DND-41 (cell line): ENCODE data around the gene EPB41L4A.

ENCODE experiments used
- ATAC-seq: fragments of 200-7000 bp; cut with Tn5 transposase; 3 replicates; pipeline ENCODE4 v1.9.1; 2021; ENCODE audit warnings: low read depth; ENCODE audit not compliant: insufficient read depth
- DNase-seq: peaks from one replicate; pipeline ENCODE4 v3.0.0-alpha.2; 2020
- H2AFZ ChIP-seq: 2 replicates; pipeline ENCODE4 v1.6.0; 2012; ENCODE audit warnings: low read depth, low read length
- H3K27ac ChIP-seq: 2 replicates; pipeline ENCODE4 v1.5.1; 2012; ENCODE audit warnings: low read length, inconsistent platforms
- H3K27me3 ChIP-seq: fragments of 200-600 bp; sonication (generic); 2 replicates; pipeline ENCODE4 v1.6.0; 2012; ENCODE audit warnings: low read length, mild to moderate bottlenecking, inconsistent platforms; ENCODE audit not compliant: insufficient read depth, poor library complexity
- H3K36me3 ChIP-seq: 2 replicates; pipeline ENCODE4 v1.5.1; 2012; ENCODE audit warnings: low read length, inconsistent platforms; ENCODE audit not compliant: insufficient read depth
- H3K4me1 ChIP-seq: 2 replicates; pipeline ENCODE4 v1.5.1; 2012; ENCODE audit warnings: mild to moderate bottlenecking, low read length; ENCODE audit not compliant: insufficient read depth
- H3K4me2 ChIP-seq: 2 replicates; pipeline ENCODE4 v1.6.0; 2012; ENCODE audit warnings: mild to moderate bottlenecking, moderate library complexity, low read length, inconsistent platforms; ENCODE audit not compliant: insufficient read depth
- H3K4me3 ChIP-seq, 2 experiments: fragments of 200-600 bp in 1 of 2; shearing (Covaris generic) in 1 of 2; 2 replicates each; pipeline ENCODE4 v1.5.1; 2012 to 2016; ENCODE audit warnings: inconsistent platforms in 2 of 2, low read length in 2 of 2, mild to moderate bottlenecking in 2 of 2, low read depth in 1 of 2, moderate library complexity in 1 of 2
- H3K79me2 ChIP-seq: 2 replicates; pipeline ENCODE4 v1.6.0; 2012; ENCODE audit warnings: low read length, inconsistent platforms; ENCODE audit not compliant: insufficient read depth
- H3K9ac ChIP-seq: 2 replicates; pipeline ENCODE4 v1.6.0; 2012; ENCODE audit warnings: low read depth, mild to moderate bottlenecking, inconsistent platforms, low read length, moderate library complexity
- H3K9me3 ChIP-seq: 2 replicates; pipeline ENCODE4 v1.5.1; 2012; ENCODE audit warnings: low read length, moderate library complexity, mild to moderate bottlenecking, inconsistent platforms; ENCODE audit not compliant: insufficient read depth, severe bottlenecking
- H4K20me1 ChIP-seq: 2 replicates; pipeline ENCODE4 v1.6.0; 2012; ENCODE audit warnings: low read length; ENCODE audit not compliant: insufficient read depth
- EZH2 ChIP-seq: IDR thresholded peaks from 3 replicates; pipeline ENCODE4 v1.6.1; 2012; ENCODE audit warnings: borderline replicate concordance, low read depth, mild to moderate bottlenecking, moderate library complexity, low read length, inconsistent platforms; ENCODE audit not compliant: severe bottlenecking
- TF ChIP-seq, protein P1 (sequence below): IDR thresholded peaks from 2 replicates; pipeline ENCODE4 v1.5.1; 2012; ENCODE audit warnings: borderline replicate concordance, low read length, moderate library complexity, mild to moderate bottlenecking; ENCODE audit not compliant: poor library complexity, severe bottlenecking; ENCODE audit errors: extremely low read depth

Gene EPB41L4A

DNA sequence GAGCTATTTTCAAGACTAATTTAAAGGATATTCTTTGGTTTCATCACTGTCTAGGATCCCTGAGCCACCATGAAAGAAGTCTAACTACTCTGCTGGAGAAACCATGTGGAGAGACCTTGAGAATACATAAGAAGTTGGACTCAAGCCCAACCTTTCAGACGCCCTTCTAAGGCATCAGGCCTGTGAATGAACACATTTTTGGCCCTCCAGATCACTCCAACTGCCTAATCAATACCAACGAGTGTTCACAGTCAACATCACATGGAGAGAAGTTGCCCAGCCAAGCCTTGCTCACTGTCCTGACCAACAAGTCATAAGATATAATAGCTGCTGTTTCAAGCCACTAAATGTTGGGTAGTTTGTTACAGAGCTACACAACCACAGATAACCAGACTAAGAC is 100.7 kb downstream of the EPB41L4A start:
- no peak overlapping the region for H3K9ac ChIP-seq
- no peak overlapping the region for H3K4me3 ChIP-seq
- H3K79me2 ChIP-seq = no peaks in the 10 kb centered on the region
- ATAC-seq (no peak), DNase-seq (no peak)
- no peak overlapping the region for H3K4me2 ChIP-seq
- peaks cover 8% of the 10 kb centered on the region for H3K27me3 ChIP-seq
- no peak overlapping the region for H3K27ac ChIP-seq
- no peak overlapping the region for H2AFZ ChIP-seq
- H3K9me3 ChIP-seq = no peaks in the 10 kb centered on the region
- no peaks in the 10 kb centered on the region for H4K20me1 ChIP-seq
- no peak for TF ChIP-seq EZH2
- TF ChIP-seq, protein P1, sequence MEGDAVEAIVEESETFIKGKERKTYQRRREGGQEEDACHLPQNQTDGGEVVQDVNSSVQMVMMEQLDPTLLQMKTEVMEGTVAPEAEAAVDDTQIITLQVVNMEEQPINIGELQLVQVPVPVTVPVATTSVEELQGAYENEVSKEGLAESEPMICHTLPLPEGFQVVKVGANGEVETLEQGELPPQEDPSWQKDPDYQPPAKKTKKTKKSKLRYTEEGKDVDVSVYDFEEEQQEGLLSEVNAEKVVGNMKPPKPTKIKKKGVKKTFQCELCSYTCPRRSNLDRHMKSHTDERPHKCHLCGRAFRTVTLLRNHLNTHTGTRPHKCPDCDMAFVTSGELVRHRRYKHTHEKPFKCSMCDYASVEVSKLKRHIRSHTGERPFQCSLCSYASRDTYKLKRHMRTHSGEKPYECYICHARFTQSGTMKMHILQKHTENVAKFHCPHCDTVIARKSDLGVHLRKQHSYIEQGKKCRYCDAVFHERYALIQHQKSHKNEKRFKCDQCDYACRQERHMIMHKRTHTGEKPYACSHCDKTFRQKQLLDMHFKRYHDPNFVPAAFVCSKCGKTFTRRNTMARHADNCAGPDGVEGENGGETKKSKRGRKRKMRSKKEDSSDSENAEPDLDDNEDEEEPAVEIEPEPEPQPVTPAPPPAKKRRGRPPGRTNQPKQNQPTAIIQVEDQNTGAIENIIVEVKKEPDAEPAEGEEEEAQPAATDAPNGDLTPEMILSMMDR = no peak
- no peaks in the 10 kb centered on the region for H3K36me3 ChIP-seq
- H3K4me1 ChIP-seq = no peaks in the 10 kb centered on the region

DNA sequence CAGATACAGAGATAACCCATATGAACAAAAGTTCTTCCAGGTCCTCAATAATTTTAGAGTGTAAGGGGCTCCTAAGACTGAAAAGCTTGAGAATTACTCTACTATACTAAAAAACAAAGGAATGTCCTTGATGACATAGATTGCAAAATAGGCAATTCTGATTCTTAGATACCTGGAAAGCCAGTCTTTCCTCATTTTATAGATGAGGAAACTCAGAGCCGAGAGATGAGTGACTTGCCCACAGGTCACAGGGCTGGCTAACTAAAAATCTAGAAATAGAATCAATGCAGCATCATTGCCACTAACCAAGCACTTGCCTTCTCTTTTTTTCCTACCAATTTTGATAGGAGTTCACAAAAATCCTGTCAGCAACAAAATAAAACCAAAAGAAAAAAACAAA is 101.2 kb downstream of the EPB41L4A start:
- H3K27ac ChIP-seq = no peak overlapping the region
- no peak overlapping the region for H2AFZ ChIP-seq
- H3K9me3 ChIP-seq = no peaks in the 10 kb centered on the region
- no peak for TF ChIP-seq EZH2
- TF ChIP-seq, protein P1 = no peak
- H3K36me3 ChIP-seq = no peaks in the 10 kb centered on the region
- no peaks in the 10 kb centered on the region for H4K20me1 ChIP-seq
- no peak overlapping the region for H3K4me2 ChIP-seq
- DNase-seq (no peak), ATAC-seq (no peak)
- H3K27me3 ChIP-seq = peaks cover 8% of the 10 kb centered on the region
- H3K9ac ChIP-seq = no peak overlapping the region
- no peaks in the 10 kb centered on the region for H3K79me2 ChIP-seq
- H3K4me1 ChIP-seq = no peaks in the 10 kb centered on the region
- H3K4me3 ChIP-seq = no peak overlapping the region

DNA sequence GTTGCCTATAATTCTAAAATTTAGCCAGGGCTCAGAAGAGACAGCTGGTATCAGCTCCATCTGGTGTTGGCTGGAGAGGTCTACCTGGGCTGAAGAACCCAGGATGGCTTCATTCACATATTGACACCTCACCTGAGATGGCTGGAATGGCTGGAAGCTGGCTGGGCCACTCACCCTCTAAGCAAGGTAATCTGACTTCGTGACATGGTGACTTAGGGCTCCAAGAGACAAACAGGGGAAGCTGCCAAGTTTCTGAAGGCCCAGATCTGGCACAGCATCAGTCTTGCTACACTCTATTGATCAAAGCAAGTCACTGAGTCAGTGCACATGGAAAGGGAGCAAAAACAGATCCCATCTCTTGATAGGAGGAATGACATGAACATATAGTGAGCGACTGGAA is 102.3 kb downstream of the EPB41L4A start:
- ATAC-seq (no peak), DNase-seq (no peak)
- Histone ChIP-seq H3K4me1 (no peaks in the 10 kb centered on the region), H4K20me1 (no peaks in the 10 kb centered on the region), H3K9ac (no peak overlapping the region), H3K4me3 (no peak overlapping the region), H3K36me3 (no peaks in the 10 kb centered on the region), H3K9me3 (no peaks in the 10 kb centered on the region), H3K27me3 (peaks cover 8% of the 10 kb centered on the region), H2AFZ (no peak overlapping the region), H3K4me2 (no peak overlapping the region), H3K27ac (no peak overlapping the region), H3K79me2 (no peaks in the 10 kb centered on the region)
- TF ChIP-seq, protein P1 = no peak
- no peak for TF ChIP-seq EZH2

DNA sequence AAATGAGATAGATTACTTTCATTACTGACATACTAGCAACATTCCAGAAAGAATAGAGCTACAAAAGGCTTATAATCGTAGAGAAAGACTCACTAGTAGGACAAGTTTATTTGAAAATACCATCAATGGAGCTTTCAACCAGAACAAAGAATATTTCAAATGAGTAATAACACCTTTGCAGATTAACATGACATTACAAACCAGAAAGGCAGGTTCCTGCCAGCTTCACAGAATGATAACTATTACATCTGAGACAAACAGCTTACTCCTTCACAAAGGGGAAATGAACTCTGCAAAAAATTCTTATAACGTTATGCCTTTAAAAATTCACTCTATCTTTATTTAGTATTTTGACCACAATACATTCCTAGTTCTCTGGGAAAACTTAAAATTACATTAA is 103.1 kb downstream of the EPB41L4A start:
- H3K36me3 ChIP-seq = no peaks in the 10 kb centered on the region
- H2AFZ ChIP-seq = no peak overlapping the region
- H3K4me1 ChIP-seq = no peaks in the 10 kb centered on the region
- H3K9me3 ChIP-seq = no peaks in the 10 kb centered on the region
- no peak overlapping the region for H3K27ac ChIP-seq
- no peaks in the 10 kb centered on the region for H3K79me2 ChIP-seq
- no peak overlapping the region for H3K9ac ChIP-seq
- peaks cover 8% of the 10 kb centered on the region for H3K27me3 ChIP-seq
- no peak for ATAC-seq
- no peaks in the 10 kb centered on the region for H4K20me1 ChIP-seq
- H3K4me3 ChIP-seq = no peak overlapping the region
- DNase-seq = no peak
- TF ChIP-seq, protein P1 = no peak
- no peak for TF ChIP-seq EZH2
- no peak overlapping the region for H3K4me2 ChIP-seq
